Thyroid gland (tissue), 4 donors: ENCODE data around the gene SYT17.

Source experiments
- POLR2A ChIP-seq, 2 donors: fragments of 450-650 bp; IDR thresholded peaks; one replicate each; pipeline ENCODE4 v1.6.1; 2017; ENCODE audit warnings: antibody characterized with exemption in 2 of 2, mild to moderate bottlenecking in 2 of 2, moderate library complexity in 1 of 2
- TF ChIP-seq, protein P1 (sequence below), 6 experiments: fragments of 200-600 bp in 3 of 6; fragments of 450-650 bp in 3 of 6; sonication (generic) in 3 of 6; IDR thresholded peaks; one replicate each; pipeline ENCODE4 v1.5.1; 2016 to 2019; ENCODE audit warnings: antibody characterized with exemption in 6 of 6, mild to moderate bottlenecking in 2 of 6, inconsistent platforms in 1 of 6, moderate library complexity in 1 of 6

GRCh38 chr16:19228575-19228974, 60.5 kb downstream of the SYT17 start:
- no peak for TF ChIP-seq POLR2A (IDR thresholded peaks at IDR 0.05)
- TF ChIP-seq, protein P1, sequence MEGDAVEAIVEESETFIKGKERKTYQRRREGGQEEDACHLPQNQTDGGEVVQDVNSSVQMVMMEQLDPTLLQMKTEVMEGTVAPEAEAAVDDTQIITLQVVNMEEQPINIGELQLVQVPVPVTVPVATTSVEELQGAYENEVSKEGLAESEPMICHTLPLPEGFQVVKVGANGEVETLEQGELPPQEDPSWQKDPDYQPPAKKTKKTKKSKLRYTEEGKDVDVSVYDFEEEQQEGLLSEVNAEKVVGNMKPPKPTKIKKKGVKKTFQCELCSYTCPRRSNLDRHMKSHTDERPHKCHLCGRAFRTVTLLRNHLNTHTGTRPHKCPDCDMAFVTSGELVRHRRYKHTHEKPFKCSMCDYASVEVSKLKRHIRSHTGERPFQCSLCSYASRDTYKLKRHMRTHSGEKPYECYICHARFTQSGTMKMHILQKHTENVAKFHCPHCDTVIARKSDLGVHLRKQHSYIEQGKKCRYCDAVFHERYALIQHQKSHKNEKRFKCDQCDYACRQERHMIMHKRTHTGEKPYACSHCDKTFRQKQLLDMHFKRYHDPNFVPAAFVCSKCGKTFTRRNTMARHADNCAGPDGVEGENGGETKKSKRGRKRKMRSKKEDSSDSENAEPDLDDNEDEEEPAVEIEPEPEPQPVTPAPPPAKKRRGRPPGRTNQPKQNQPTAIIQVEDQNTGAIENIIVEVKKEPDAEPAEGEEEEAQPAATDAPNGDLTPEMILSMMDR (IDR thresholded peaks at IDR 0.05), result no peak
